Raji (cell line): ENCODE results near the gene PSMA6.

Experiments used
- POLR2A ChIP-seq: IDR thresholded peaks from 2 replicates; pipeline ENCODE4 v1.6.1; 2011; ENCODE audit warnings: low read depth, low read length, control low read depth; ENCODE audit not compliant: insufficient read depth

Gene PSMA6

GRCh38 chr14:35333797-35334743 lies 41.9 kb downstream of the PSMA6 start:
- no peak for TF ChIP-seq POLR2A

- TF ChIP-seq POLR2A = no peak
Observed at GRCh38 chr14:35335388-35336092, 43.4 kb downstream of the PSMA6 start.

- no peak for TF ChIP-seq POLR2A
Observed at GRCh38 chr14:35336494-35337268, 44.5 kb downstream of the PSMA6 start.

GRCh38 chr14:35337269-35338255 lies 45.4 kb downstream of the PSMA6 start:
- no peak for TF ChIP-seq POLR2A

- no peak for TF ChIP-seq POLR2A
Observed at GRCh38 chr14:35338731-35339405, 46.7 kb downstream of the PSMA6 start.

- no peak for TF ChIP-seq POLR2A
Observed at GRCh38 chr14:35339761-35340406, 47.7 kb downstream of the PSMA6 start.

- no peak for TF ChIP-seq POLR2A
Observed at GRCh38 chr14:35340616-35341453, 48.7 kb downstream of the PSMA6 start.

- TF ChIP-seq POLR2A = no peak
Observed at GRCh38 chr14:35341454-35341750, 49.2 kb downstream of the PSMA6 start.

- TF ChIP-seq POLR2A = no peak
Observed at GRCh38 chr14:35341751-35342488, 49.7 kb downstream of the PSMA6 start.

- no peak for TF ChIP-seq POLR2A
Observed at GRCh38 chr14:35342489-35343010, 50.4 kb downstream of the PSMA6 start.

- no peak for TF ChIP-seq POLR2A
Observed at GRCh38 chr14:35343702-35344101, 51.5 kb downstream of the PSMA6 start.
